NCI-H2107 treated with DMSO at 0.1 percent for 48 hours (cell line): Measurements from ENCODE around the gene ATRX.
"Not testable (repeated sequence)": the region's sequence is repeated elsewhere in the genome, so short reads cannot be mapped to it uniquely, and the experiment has no call there.

Experiments used
- DNase-seq: peaks from one replicate; lab custom pipeline; 2025; ENCODE audit not compliant: unreplicated experiment; lab: John Stamatoyannopoulos, UW

ATRX gene

GRCh38 chrX:77635373-77635772, 150.6 kb downstream of the ATRX start:
- DNase-seq: no peak

GRCh38 chrX:77628294-77629025, 157.6 kb downstream of the ATRX start:
- no peak for DNase-seq

DNA sequence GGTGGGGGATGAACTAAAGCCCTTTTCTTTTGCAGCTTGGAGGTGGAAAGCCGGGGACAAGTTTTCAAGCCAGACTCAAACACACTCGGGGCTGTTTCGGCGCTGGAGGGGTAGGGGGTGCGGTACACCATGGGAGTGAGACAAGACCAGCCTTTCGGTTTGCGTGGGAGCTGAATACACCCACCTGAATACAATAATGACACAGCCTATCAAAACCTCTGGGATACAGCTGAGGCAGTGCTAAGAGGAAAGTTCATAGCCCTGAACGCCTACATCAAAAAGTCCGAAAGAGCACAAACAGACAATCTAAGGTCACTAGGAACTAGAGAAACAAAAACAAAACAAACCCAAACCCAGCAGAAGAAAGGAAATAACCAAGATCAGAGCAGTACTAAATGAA, 163.3 kb downstream of the ATRX start:
- no peak for DNase-seq

DNA sequence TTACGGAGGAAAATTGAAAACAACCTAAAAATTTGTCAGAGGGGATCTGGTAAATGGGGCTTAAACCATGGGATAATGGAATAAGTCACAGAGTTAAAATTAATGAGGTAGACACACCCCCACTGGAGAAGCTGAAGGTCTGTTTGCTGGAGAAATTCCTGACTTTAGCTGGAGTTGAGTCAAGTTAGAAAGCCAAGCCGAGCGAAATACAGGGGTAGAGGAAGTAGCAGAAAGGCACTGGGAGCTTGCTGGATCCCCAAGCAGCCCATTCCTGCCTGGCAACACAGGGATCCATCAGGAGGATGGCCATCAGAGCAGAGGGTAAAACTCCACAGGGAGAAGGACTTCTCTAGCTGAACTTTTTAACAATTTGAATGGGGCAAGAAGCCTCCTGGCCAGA, 163.8 kb downstream of the ATRX start:
- DNase-seq: no peak

DNA sequence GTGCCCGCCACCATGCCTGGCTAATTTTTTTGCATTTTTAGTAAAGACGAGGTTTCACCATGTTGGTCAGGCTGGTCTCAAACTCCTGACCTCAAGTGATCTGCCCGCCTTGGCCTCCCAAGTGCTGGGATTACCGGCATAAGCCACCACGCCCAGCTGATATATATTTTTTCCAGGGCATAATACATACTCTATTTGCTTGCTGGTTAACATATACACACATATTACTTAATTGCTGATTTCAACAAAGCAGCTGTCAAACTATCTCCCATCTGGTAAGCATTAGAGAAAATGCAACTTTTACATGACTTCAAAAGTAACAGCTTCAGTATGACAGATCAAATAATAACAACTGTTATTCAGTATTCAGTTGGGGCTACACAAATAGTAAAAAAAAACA, 164.6 kb downstream of the ATRX start:
- DNase-seq: not testable (repeated sequence)

- DNase-seq: no peak
These were observed 168.8 kb downstream of the ATRX start for GRCh38 chrX:77617206-77617605.

- no peak for DNase-seq
These were observed 182.2 kb downstream of the ATRX start for GRCh38 chrX:77603635-77604336.

DNA sequence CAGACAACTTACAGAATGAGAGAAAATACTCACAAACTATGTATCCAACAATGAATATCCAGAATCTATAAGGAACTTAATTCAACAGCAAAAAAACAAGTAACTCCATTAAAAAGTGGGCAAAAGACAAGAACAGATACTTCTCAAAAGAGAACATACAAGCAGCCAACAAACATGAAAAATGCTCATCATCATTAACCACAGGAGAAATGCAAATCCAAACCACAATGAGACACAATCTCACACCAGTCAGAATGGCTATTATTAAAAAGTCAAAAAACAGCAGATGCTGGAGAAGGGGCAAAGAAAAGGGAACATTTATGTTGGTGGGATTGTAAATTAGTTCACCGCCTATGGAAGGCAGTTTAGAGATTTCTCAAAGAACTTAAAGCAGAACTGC, 188.5 kb downstream of the ATRX start:
- DNase-seq: no peak

DNA sequence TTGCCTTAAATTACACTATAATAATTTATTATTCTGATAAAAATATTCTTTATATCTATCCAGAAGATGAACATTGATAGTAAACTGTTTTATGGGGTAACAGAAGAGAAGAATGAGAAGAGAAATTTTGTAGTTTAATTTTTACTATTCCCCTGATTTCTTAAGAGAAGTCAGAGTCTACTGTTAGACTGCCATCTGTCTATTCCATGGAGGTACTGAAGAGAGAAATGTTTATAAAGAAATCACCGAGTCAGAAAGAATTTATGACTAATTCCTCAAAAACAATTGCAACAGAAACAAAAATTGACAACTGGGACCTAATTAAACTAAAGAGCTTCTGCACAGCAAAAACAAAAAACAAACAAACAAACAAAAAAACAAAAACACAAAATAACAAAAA, 188.9 kb downstream of the ATRX start:
- no peak for DNase-seq

GRCh38 chrX:77595848-77596247, 190.2 kb downstream of the ATRX start:
- DNase-seq: no peak

DNA sequence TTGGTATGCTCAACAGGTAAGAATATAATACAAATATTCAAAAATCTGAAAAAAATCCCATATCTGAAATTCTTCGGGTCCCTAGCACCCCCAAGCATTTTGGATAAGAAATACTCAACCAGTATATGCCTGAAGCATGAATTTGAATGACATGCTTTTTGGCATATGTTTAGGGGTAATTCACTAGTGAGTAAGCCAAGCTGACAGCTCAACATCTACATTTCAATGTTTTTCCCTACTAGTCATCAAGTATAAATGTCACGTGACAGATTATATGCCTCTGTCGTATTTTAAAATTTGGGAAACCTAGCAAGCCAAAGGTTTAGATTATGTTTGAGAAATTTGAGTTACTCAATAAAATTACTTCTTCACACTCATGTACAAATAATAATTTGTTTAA, 213.7 kb downstream of the ATRX start:
- no peak for DNase-seq

DNA sequence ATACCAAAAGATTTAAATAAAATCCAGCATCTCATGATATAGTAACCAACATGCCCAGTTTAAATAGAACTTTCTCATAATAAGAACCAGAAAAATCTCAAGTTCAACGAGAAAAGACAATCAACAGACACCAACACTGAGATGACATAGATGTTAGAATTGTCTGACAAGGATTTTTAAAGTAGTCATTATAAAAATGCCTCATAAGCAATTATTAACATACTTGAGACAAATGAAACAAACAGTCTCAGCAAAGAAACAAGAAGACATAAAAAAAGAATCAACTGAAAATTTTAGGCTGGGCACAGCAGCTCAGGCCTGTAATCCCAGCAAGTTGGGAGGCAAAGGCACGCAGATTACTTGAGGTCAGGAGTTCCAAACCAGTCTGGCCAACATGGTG, 220.7 kb downstream of the ATRX start:
- no peak for DNase-seq

DNA sequence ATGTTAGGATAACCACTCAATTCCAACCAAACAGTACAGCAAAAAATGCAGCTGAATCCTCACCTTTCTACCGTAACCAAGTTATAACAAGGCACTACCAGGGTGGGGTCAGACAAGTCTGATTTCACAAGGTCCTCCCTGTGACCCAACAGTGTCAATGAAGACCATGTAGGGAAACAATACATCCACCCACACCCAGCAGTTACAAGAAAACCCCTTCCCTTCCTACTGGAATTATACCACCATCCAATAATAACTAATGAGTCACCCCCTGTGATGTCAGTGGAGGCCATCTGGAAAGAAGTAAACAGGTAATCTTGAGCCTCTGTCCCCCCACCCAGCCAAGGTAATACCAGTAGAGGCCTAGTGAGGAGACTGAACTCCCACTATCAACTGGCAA, 221.2 kb downstream of the ATRX start:
- DNase-seq: no peak

DNA sequence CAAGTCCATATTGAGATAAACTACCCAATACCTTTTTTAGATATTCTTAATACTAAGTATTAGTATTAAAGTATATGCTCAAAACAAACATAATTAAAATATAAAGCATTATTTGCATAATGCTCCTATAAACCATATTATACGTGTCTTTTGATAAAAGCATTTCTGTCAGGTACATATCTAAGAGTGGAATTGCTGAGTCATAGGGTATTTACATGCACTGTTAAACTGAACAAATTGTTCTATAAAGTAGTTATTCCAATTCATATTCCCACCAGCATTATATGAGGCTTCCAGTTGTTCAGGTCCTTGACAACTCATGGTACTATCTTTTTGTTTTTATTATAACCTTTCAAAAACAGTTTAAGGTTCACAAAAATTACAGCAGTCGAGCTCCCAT, 224.6 kb downstream of the ATRX start:
- no peak for DNase-seq

GRCh38 chrX:77556276-77556675, 229.7 kb downstream of the ATRX start:
- DNase-seq: no peak

DNA sequence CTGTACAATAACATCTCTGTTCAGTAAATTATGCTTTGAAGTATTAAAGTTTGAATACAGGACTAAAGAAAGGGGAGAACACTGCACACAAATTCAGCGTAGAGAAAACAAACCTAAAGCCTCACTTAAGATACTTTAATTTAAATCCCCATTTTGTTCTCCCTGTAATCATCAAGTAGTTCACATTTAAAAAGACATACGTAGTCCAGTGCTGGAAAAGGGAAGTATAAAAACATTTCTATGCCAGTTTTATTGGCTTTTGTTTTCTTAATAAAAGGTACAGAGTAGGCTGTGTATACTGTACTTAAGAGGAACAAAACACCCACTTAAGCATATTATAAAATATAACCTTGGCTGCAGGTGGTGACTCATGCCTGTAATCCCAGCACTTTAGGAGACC, 237.3 kb downstream of the ATRX start:
- DNase-seq: no peak

GRCh38 chrX:77539778-77540177, 246.2 kb downstream of the ATRX start:
- DNase-seq: not testable (repeated sequence)

DNA sequence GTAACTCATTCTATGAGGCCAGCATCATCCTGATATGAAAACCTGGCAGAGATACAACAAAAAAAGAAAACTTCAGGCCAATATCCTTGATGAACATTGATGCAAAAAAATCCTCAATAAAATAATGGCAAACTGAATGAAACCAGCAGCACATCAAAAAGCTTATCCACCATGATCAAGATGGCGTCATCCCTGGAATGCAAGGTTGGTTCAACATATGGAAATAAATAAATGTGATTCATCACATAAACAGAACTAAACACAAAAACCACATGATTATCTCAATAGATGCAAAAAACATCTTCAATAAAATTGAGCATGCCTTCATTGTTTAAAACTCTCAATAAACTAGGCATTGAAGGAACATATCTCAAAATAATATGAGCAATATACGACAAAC, 254.8 kb downstream of the ATRX start:
- DNase-seq: not testable (repeated sequence)

- no peak for DNase-seq
These were observed 258.0 kb downstream of the ATRX start for GRCh38 chrX:77528034-77528433.

DNA sequence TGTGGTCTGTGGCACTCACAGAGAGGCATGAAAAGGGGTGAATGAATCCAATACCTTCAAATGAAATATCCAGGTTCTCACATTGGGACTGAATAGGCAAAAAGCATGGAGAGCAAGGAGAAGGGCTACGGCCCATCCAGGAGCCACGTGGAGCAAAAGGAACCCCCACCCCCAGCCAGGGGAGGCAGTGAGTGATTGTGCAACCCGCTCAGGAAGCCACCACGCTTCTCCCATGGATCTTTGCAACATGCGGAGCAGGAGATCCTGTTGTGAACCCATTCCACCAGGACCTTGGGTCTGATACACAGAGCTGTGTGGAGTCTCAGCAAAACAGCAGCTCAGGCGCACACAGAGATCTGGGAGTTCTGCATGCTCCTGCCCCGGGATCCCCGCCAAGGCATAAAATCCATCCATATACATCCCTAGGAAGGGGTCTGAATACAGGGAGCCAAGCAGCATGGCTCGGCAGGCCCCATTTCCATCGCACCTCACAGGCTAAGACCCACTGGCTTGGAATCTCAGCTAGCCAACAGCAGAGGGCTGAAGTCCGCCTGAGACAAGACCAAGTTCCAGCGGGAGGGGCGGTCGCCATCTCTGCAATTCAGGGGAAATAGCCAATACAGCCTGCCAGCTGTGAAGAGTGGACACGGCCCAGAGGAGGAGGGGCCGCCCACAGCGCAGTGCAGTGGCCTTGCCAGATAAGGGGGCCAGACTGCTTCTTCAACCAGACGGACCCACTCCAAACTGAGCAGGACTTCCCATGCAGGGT, 258.6 kb downstream of the ATRX start:
- DNase-seq: no peak

DNA sequence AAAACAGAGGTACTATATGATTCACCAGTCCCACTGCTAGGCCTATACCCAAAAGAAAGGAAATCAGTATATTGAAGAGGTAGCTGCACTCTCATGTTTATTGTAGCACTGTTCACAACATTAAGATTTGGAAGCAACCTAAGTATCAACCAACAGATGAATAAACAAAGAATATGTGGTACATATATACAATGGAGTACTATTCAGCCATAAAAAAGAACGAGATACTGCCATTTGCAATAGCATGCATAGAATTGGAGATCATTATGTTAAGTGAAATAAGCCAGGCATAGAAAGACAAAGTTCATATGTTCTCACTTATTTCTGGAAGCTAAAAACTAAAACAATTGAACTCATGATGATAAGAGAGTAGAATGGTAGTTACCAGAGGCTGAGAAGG, 266.3 kb downstream of the ATRX start:
- DNase-seq: no peak

- no peak for DNase-seq
These were observed 271.8 kb downstream of the ATRX start for GRCh38 chrX:77514177-77514576.
